Tibial artery (tissue), 4 donors: Measurements from ENCODE around the gene PPEF1.

Source experiments
- DNase-seq, 2 donors: peaks; one replicate each; pipeline ENCODE4 v3.0.0-alpha.2; 2019
- H3K27ac ChIP-seq, 2 donors: fragments of 200-600 bp; sonication (generic) in 1 of 2; 1 replicate in 1 of 2; 2 replicates in 1 of 2; pipeline ENCODE4 v1.5.1; 2018 to 2019; ENCODE audit warnings: mild to moderate bottlenecking in 1 of 2
- H3K27me3 ChIP-seq, 2 donors: fragments of 200-600 bp; sonication (generic) in 1 of 2; one replicate each; pipeline versions ENCODE4 v1.5.1 to v1.6.0; 2016 to 2019
- H3K36me3 ChIP-seq, 3 donors: fragments of 200-600 bp; sonication (generic) in 2 of 3; one replicate each; pipeline ENCODE4 v1.5.1; 2016 to 2019; ENCODE audit warnings: mild to moderate bottlenecking in 2 of 3
- H3K4me1 ChIP-seq, 4 donors: fragments of 200-600 bp; sonication (generic) in 2 of 4; 1 replicate in 3 of 4; 2 replicates in 1 of 4; pipeline ENCODE4 v1.5.1; 2016 to 2019
- H3K4me3 ChIP-seq, 2 donors: fragments of 200-600 bp; sonication (generic) in 1 of 2; 1 replicate in 1 of 2; 2 replicates in 1 of 2; pipeline ENCODE4 v1.5.1; 2018 to 2019; ENCODE audit warnings: mild to moderate bottlenecking in 2 of 2
- H3K9me3 ChIP-seq, 3 donors: fragments of 200-600 bp; sonication (generic) in 1 of 3; one replicate each; pipeline ENCODE4 v1.5.1; 2016 to 2019
- intact Hi-C: fragments of 100-400 bp; cut with DNase I; formaldehyde crosslinking; loops from one replicate; pipeline ENCODE4 v1.15.0; 2023; ENCODE audit warnings: low total_unique reads
- TF ChIP-seq, protein P1 (sequence below), 2 experiments: fragments of 200-600 bp in 1 of 2; fragments of 450-650 bp in 1 of 2; IDR thresholded peaks; one replicate each; pipeline ENCODE4 v1.5.1; 2017 to 2019; ENCODE audit warnings: antibody characterized with exemption in 2 of 2, mild to moderate bottlenecking in 1 of 2, moderate library complexity in 1 of 2

Gene PPEF1

DNA sequence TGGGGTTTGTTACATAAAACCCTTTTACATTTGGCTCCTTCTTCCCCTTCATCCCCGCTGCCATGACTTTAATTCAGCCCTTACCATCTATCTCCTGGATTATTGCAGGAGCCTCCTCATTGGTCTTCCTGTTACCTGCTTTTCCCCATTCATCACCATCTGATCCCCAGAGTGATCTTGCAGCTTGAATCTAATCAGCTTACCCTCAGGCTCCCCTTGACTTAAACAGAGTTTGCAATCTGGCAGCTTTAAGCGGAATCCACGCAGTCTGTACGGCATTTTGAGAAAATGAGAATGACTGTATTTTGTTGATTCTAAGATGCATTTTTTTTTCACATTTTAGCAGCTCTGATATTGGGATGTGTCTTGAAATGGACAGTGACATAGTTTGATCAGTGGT is 14.9 kb upstream of the PPEF1 start:
- Histone ChIP-seq H3K4me1 (no peaks in the 10 kb centered on the region), H3K9me3 (no peaks in the 10 kb centered on the region), H3K36me3 (no peaks in the 10 kb centered on the region), H3K4me3 (no peak overlapping the region), H3K27me3 (no peaks in the 10 kb centered on the region), H3K27ac (no peak overlapping the region)
- TF ChIP-seq, protein P1, sequence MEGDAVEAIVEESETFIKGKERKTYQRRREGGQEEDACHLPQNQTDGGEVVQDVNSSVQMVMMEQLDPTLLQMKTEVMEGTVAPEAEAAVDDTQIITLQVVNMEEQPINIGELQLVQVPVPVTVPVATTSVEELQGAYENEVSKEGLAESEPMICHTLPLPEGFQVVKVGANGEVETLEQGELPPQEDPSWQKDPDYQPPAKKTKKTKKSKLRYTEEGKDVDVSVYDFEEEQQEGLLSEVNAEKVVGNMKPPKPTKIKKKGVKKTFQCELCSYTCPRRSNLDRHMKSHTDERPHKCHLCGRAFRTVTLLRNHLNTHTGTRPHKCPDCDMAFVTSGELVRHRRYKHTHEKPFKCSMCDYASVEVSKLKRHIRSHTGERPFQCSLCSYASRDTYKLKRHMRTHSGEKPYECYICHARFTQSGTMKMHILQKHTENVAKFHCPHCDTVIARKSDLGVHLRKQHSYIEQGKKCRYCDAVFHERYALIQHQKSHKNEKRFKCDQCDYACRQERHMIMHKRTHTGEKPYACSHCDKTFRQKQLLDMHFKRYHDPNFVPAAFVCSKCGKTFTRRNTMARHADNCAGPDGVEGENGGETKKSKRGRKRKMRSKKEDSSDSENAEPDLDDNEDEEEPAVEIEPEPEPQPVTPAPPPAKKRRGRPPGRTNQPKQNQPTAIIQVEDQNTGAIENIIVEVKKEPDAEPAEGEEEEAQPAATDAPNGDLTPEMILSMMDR (IDR thresholded peaks at IDR 0.05), result no peak
- intact Hi-C loops, result no loop called here
- DNase-seq, result no peak

DNA sequence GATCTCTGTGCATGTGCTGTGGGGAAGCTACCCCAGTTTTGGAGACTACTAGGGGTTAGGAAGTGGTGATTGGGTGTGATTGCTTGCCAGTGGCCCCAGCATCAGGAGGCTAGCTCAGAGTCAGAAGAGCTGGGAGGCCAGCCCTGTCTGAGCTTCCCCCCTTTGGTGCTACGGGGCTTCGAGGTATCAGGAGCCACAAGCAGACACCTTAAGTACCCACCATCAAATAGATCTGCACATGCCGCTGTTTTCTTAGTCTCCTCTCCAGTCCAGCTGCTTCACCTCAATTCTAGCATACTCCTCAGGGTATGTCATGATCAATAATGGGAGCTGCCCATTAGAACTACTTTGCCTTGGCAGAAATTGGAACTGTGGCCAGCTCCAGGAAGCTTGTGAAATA is 10.8 kb upstream of the PPEF1 start:
- Histone ChIP-seq H3K4me1 (peaks cover 0 to 6% (median 0%) of the 10 kb centered on the region in 4 donors), H3K36me3 (no peaks in the 10 kb centered on the region), H3K27me3 (no peaks in the 10 kb centered on the region), H3K4me3 (no peak overlapping the region), H3K9me3 (no peaks in the 10 kb centered on the region), H3K27ac (no peak overlapping the region)
- intact Hi-C loops, result no loop called here
- TF ChIP-seq, protein P1 (IDR thresholded peaks at IDR 0.05), result no peak
- no peak for DNase-seq

DNA sequence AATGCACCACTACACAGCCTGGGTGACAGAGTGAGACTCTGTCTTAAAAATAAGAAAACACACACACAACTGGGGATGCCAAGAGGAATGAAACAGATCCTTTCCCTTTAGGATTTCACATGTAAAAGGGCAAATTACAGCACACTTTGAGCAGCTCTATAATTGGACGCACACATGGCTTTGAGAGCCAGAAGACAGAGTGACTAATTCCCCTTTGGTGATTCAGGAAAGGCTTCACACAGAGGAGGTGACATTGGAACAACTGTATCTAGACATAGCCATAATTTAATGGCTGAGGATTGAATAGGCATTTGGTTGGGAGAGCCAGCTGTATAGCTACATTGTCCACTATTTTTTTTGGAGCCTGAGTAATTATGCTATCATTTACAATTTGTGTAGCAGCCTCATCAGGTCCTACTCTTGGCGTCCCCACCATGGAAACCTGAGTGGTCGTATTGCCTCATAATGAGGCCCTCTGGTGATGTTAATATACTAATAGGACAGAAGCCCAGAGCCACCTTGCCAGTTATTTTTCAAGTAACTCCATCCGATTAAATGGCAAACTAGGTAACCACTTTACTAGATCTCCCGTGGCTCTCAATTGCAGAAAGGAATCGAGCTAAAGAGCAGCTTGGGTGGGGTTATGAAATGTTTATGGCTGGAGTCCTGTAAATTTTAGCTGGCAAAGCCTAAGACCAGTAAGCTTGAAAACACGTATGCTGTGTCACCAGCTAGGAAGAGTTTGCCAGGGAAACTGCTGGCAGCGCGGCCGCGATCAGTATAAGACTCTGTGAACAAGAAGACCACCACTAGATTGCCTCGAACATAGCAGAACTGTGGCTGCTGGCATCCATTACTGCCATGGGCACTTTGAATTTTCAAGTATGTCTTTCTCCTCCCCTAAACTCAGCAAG is 8.5 kb upstream of the PPEF1 start:
- H3K27ac ChIP-seq, result no peak overlapping the region
- no peak overlapping the region for H3K4me3 ChIP-seq
- DNase-seq, result no peak
- H3K4me1 ChIP-seq, result peaks cover 0 to 19% (median 3%) of the 10 kb centered on the region in 4 donors
- no peaks in the 10 kb centered on the region for H3K9me3 ChIP-seq
- H3K36me3 ChIP-seq, result no peaks in the 10 kb centered on the region
- TF ChIP-seq, protein P1 (IDR thresholded peaks at IDR 0.05), result no peak
- H3K27me3 ChIP-seq, result no peaks in the 10 kb centered on the region
- intact Hi-C loops, result no loop called here

DNA sequence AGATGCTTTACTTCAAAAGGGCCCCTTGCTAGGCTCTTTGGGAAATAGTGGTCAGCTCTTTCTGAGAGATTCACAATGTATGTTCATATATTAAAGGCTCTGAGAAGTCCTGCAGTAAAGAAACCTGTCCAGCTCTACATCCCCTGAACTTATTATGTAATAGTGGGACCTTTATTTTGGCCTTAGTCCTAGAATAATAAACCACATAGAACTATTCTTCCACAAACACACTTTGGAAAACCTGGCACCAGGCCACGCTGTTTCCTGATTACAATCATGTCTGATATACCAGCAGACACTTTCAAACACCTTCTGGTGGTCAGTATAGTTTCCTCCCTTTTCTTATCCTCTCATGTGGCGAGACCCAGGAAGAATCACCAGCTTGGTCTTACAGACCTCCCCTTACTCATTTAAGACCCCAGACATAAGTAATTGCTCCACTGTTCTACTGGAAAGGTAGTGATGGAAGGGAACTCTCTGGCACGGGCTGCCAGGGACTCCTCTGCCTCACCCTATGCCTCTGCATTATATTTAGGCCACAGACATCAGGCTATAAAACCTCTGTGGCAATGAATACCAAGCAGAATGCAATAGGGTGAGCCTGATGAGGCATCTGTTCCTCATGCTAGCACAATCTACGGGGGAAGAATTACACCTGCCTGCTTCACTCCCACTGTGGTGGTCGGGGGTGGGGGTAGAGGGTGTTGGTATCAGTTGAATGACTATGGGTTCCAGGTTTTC is 5.7 kb upstream of the PPEF1 start:
- DNase-seq, result peak in 1 of 2 donors; percentile 38
- TF ChIP-seq, protein P1 (IDR thresholded peaks at IDR 0.05), result no peak
- H3K27ac ChIP-seq, result no peak overlapping the region
- H3K9me3 ChIP-seq, result no peaks in the 10 kb centered on the region
- H3K36me3 ChIP-seq, result no peaks in the 10 kb centered on the region
- no peak overlapping the region for H3K4me3 ChIP-seq
- intact Hi-C loops, result no loop called here
- peaks cover 0 to 19% (median 3%) of the 10 kb centered on the region in 4 donors for H3K4me1 ChIP-seq
- H3K27me3 ChIP-seq, result no peaks in the 10 kb centered on the region

DNA sequence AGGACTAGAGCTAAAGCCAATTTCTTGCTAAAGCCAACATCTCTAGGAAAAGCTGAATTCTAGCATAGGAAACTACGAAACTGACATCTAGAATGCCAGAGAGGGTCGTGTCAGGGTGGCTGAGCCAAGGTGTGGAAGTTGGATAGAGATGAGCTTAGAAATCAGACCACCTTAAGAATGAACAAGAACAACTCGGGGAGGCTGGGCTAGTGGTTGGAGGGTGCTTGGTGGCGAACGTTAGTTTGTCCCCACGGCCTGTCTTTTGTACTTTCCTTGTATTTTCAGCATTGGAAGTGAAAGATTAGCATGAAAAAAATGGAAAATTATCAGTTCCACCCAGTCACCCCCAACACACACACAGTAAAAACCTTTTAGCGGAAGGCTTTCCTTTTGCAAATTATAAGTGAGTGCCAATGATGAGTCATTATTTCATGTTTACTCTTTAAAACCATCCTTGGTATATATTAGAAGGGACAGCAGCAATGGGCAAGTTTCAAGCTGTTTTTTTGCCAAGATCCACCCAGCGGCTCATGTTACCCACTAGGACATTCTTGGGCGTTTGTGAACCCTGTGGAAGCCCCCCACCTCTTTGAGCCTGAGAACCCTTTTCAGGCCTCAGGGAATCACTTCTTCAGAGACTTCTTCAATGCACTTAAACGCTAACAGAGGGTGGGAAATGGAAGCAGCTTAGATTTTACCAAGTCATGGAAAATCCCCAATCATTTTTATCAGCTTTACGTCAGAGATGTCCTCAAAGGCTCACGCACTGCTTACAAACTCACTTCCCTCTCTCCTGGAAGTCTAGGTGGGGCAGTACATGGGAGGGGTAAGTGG is 4.9 kb upstream of the PPEF1 start:
- Histone ChIP-seq H3K4me1 (peaks cover 0 to 19% (median 3%) of the 10 kb centered on the region in 4 donors), H3K4me3 (no peak overlapping the region), H3K27ac (no peak overlapping the region), H3K9me3 (no peaks in the 10 kb centered on the region), H3K36me3 (no peaks in the 10 kb centered on the region), H3K27me3 (no peaks in the 10 kb centered on the region)
- TF ChIP-seq, protein P1 (IDR thresholded peaks at IDR 0.05), result no peak
- intact Hi-C loops, result no loop called here
- DNase-seq, result no peak
